ENCODE data around the gene C2CD2. TPM values are rescaled to one million over a fixed set of nuclear protein-coding genes. Genes with fewer than 3 reads are reported as not detected.

The C2CD2 gene
- polyA plus RNA-seq, 1 donor (not counting 4 experiments of a cell fraction or from before 2014, with no cell fraction given), result 39.9 TPM

- Histone ChIP-seq H3K27me3 (ENCODE audit: control insufficient read depth, extremely low read depth, insufficient read depth, low read length) (no peaks in the 10 kb centered on the region), H3K9ac (ENCODE audit: control insufficient read depth, extremely low read depth, insufficient read depth, low read length) (no peak overlapping the region), H3K79me2 (ENCODE audit: control insufficient read depth, insufficient read depth, low read length) (peaks cover 44% of the 10 kb centered on the region), H4K20me1 (ENCODE audit: control insufficient read depth, extremely low read depth, insufficient read depth, low read length) (no peaks in the 10 kb centered on the region), H3K4me3 (ENCODE audit: control insufficient read depth in 2 of 3, extremely low read depth in 1 of 3, insufficient read depth in 2 of 3, low read depth in 1 of 3, low read length in 3 of 3) (no peak overlapping the region), H3K4me2 (ENCODE audit: control insufficient read depth, extremely low read depth, insufficient read depth, low read depth, low read length) (no peak overlapping the region), H3K4me1 (ENCODE audit: control insufficient read depth, extremely low read depth, insufficient read depth, low read length) (peaks cover 16% of the 10 kb centered on the region), H3K36me3 (ENCODE audit: control insufficient read depth in 2 of 2, extremely low read depth in 1 of 2, insufficient read depth in 2 of 2, low read length in 2 of 2) (peaks cover 2 to 5% of the 10 kb centered on the region in 2 experiments), H2AFZ (ENCODE audit: control insufficient read depth, low read length) (no peak overlapping the region), H3K9me3 (ENCODE audit: control insufficient read depth, low read depth, low read length) (no peaks in the 10 kb centered on the region), H3K27ac (ENCODE audit: control insufficient read depth, insufficient read depth, low read length) (no peak overlapping the region), H3K9me1 (ENCODE audit: control insufficient read depth, extremely low read depth, insufficient read depth, low read length) (no peaks in the 10 kb centered on the region)
- DNase-seq (ENCODE audit: low read depth, low spot score) (no peak), FAIRE-seq (no peak)
- dilution Hi-C loops (cut with MboI; ENCODE audit: extremely low pct_ligation_motif_present, low sequenced_read_pairs), result no loop called here
- TF ChIP-seq EZH2 (IDR thresholded peaks at IDR 0.05; ENCODE audit: low read length), result no peak
- no peak for TF ChIP-seq CTCF (optimal IDR thresholded peaks at IDR 0.05 in 1 of 3, IDR thresholded peaks at IDR 0.05 in 1 of 3, conservative IDR thresholded peaks at IDR 0.05 in 1 of 3; ENCODE audit: extremely low read depth in 1 of 3, insufficient read depth in 2 of 3, low read length in 3 of 3)
Observed at GRCh38 chr21:41924368-41924754, 29.5 kb downstream of the C2CD2 start.

GRCh38 chr21:41923631-41924367, 30.0 kb downstream of the C2CD2 start:
- Histone ChIP-seq H3K9me1 (ENCODE audit: control insufficient read depth, extremely low read depth, insufficient read depth, low read length) (no peaks in the 10 kb centered on the region), H4K20me1 (ENCODE audit: control insufficient read depth, extremely low read depth, insufficient read depth, low read length) (no peaks in the 10 kb centered on the region), H3K4me2 (ENCODE audit: control insufficient read depth, extremely low read depth, insufficient read depth, low read depth, low read length) (no peak overlapping the region), H3K4me1 (ENCODE audit: control insufficient read depth, extremely low read depth, insufficient read depth, low read length) (peaks cover 11% of the 10 kb centered on the region), H3K9ac (ENCODE audit: control insufficient read depth, extremely low read depth, insufficient read depth, low read length) (no peak overlapping the region), H2AFZ (ENCODE audit: control insufficient read depth, low read length) (no peak overlapping the region), H3K9me3 (ENCODE audit: control insufficient read depth, low read depth, low read length) (no peaks in the 10 kb centered on the region), H3K27me3 (ENCODE audit: control insufficient read depth, extremely low read depth, insufficient read depth, low read length) (no peaks in the 10 kb centered on the region), H3K36me3 (ENCODE audit: control insufficient read depth in 2 of 2, extremely low read depth in 1 of 2, insufficient read depth in 2 of 2, low read length in 2 of 2) (peaks cover 5 to 8% of the 10 kb centered on the region in 2 experiments), H3K4me3 (ENCODE audit: control insufficient read depth in 2 of 3, extremely low read depth in 1 of 3, insufficient read depth in 2 of 3, low read depth in 1 of 3, low read length in 3 of 3) (no peak overlapping the region), H3K79me2 (ENCODE audit: control insufficient read depth, insufficient read depth, low read length) (peaks cover 44% of the 10 kb centered on the region), H3K27ac (ENCODE audit: control insufficient read depth, insufficient read depth, low read length) (no peak overlapping the region)
- TF ChIP-seq CTCF (optimal IDR thresholded peaks at IDR 0.05 in 1 of 3, IDR thresholded peaks at IDR 0.05 in 1 of 3, conservative IDR thresholded peaks at IDR 0.05 in 1 of 3; ENCODE audit: extremely low read depth in 1 of 3, insufficient read depth in 2 of 3, low read length in 3 of 3) (no peak), EZH2 (IDR thresholded peaks at IDR 0.05; ENCODE audit: low read length) (no peak)
- FAIRE-seq (no peak), DNase-seq (ENCODE audit: low read depth, low spot score) (no peak)
- dilution Hi-C loops (cut with MboI; ENCODE audit: extremely low pct_ligation_motif_present, low sequenced_read_pairs), result no loop called here
